Calu3 (cell line): ENCODE results near the gene CNTNAP2. TPM values are rescaled to one million over a fixed set of nuclear protein-coding genes. Genes with fewer than 3 reads are reported as not detected.

Experiments used
- BruUV-seq: library from RNA; stranded (reverse); fragments of 400-500 nt; replicated peaks from 2 replicates; lab custom pipeline; 2021; lab: Mats Ljungman, UMichigan
- CTCF ChIA-PET: fragments of 300-600 bp; sonication (Branson Sonifier 250); formaldehyde crosslinking; loops from one replicate; lab custom pipeline; 2022; ENCODE audit warnings: antibody characterized with exemption; lab: Charles Lee
- DNase-seq: peaks from one replicate; pipeline ENCODE4 v3.0.0; 2022
- H3K27ac Mint-ChIP-seq: one replicate; pipeline ENCODE4 v1.8.0; 2022; ENCODE audit warnings: mixed read lengths; ENCODE audit not compliant: unreplicated experiment
- H3K27me3 Mint-ChIP-seq: one replicate; pipeline ENCODE4 v1.8.0; 2022; ENCODE audit warnings: mixed read lengths; ENCODE audit not compliant: unreplicated experiment
- H3K36me3 Mint-ChIP-seq: one replicate; pipeline ENCODE4 v1.8.0; 2022; ENCODE audit warnings: mild to moderate bottlenecking, moderate library complexity, mixed read lengths; ENCODE audit not compliant: insufficient read depth, unreplicated experiment
- H3K4me1 Mint-ChIP-seq: one replicate; pipeline ENCODE4 v1.8.0; 2022; ENCODE audit warnings: mild to moderate bottlenecking, low read depth, mixed read lengths; ENCODE audit not compliant: unreplicated experiment
- H3K4me3 Mint-ChIP-seq: one replicate; pipeline ENCODE4 v1.8.0; 2022; ENCODE audit warnings: mild to moderate bottlenecking, low read depth, moderate library complexity, mixed read lengths; ENCODE audit not compliant: unreplicated experiment
- H3K9me3 Mint-ChIP-seq: one replicate; pipeline ENCODE4 v1.8.0; 2022; ENCODE audit warnings: low read depth, mixed read lengths; ENCODE audit not compliant: unreplicated experiment
- CTCF ChIP-seq: fragments of 200-600 bp; IDR thresholded peaks from one replicate; pipeline ENCODE4 v1.8.0; 2022; ENCODE audit warnings: antibody characterized with exemption; ENCODE audit not compliant: unreplicated experiment
- intact Hi-C: fragments of 100-400 bp; cut with micrococcal nuclease; formaldehyde crosslinking; loops from one replicate; pipeline ENCODE4 v1.10.0; 2022; ENCODE audit not compliant: unreplicated experiment
- total RNA-seq: library from RNA; stranded (reverse); gene quantifications from 2 replicates; pipeline ENCODE4 v1.2.3, GENCODE V29; 2022

The CNTNAP2 gene
- total RNA-seq, 1 experiment from 2014 or later: 1.1 TPM

- intact Hi-C loops: no loop called here
- TF ChIP-seq CTCF: no peak
- CTCF ChIA-PET: no interaction called here
- Mint-ChIP-seq H3K4me3 (no peak overlapping the region), H3K27ac (no peak overlapping the region), H3K36me3 (no peaks in the 10 kb centered on the region), H3K27me3 (no peaks in the 10 kb centered on the region), H3K9me3 (peaks cover 5% of the 10 kb centered on the region), H3K4me1 (no peaks in the 10 kb centered on the region)
- no peak for DNase-seq
- no TSS peak for BruUV-seq
Measured at GRCh38 chr7:146423446-146423845, 306.8 kb downstream of the CNTNAP2 start.

GRCh38 chr7:146424084-146424483 is 307.5 kb downstream of the CNTNAP2 start:
- Mint-ChIP-seq H3K4me1 (no peaks in the 10 kb centered on the region), H3K36me3 (no peaks in the 10 kb centered on the region), H3K9me3 (peaks cover 9% of the 10 kb centered on the region), H3K4me3 (no peak overlapping the region), H3K27me3 (no peaks in the 10 kb centered on the region), H3K27ac (no peak overlapping the region)
- BruUV-seq: no TSS peak
- intact Hi-C loops: no loop called here
- no peak for TF ChIP-seq CTCF
- CTCF ChIA-PET: no interaction called here
- DNase-seq: no peak

GRCh38 chr7:146433501-146433900 is 316.9 kb downstream of the CNTNAP2 start:
- Mint-ChIP-seq H3K4me1 (no peaks in the 10 kb centered on the region), H3K27ac (no peak overlapping the region), H3K9me3 (peaks cover 8% of the 10 kb centered on the region), H3K27me3 (no peaks in the 10 kb centered on the region), H3K4me3 (no peak overlapping the region), H3K36me3 (no peaks in the 10 kb centered on the region)
- no peak for DNase-seq
- intact Hi-C loops: no loop called here
- no TSS peak for BruUV-seq
- CTCF ChIA-PET: interaction anchor here (0.5 kb wide), 1 partner anchor 425 kb away, joined by 3 read pairs; no protein-coding TSS in a partner anchor
- TF ChIP-seq CTCF: no peak

GRCh38 chr7:146443102-146443501 is 326.5 kb downstream of the CNTNAP2 start:
- Mint-ChIP-seq H3K36me3 (no peaks in the 10 kb centered on the region), H3K4me1 (no peaks in the 10 kb centered on the region), H3K4me3 (no peak overlapping the region), H3K27ac (no peak overlapping the region), H3K27me3 (no peaks in the 10 kb centered on the region), H3K9me3 (peaks cover 4% of the 10 kb centered on the region)
- BruUV-seq: no TSS peak
- no peak for DNase-seq
- intact Hi-C loops: no loop called here
- TF ChIP-seq CTCF: no peak
- CTCF ChIA-PET: no interaction called here
